Measurements from ENCODE around the gene TRPC4. TPM values are rescaled to one million over a fixed set of nuclear protein-coding genes. Genes with fewer than 3 reads are reported as not detected.
A peak's percentile ranks its signal among the peaks of the same experiment; 100 is the strongest.

TRPC4 gene
- total RNA-seq, 4 donors from 2014 or later, result 0.33 to 4.2 (median 0.46) TPM; not detected in 1

DNA sequence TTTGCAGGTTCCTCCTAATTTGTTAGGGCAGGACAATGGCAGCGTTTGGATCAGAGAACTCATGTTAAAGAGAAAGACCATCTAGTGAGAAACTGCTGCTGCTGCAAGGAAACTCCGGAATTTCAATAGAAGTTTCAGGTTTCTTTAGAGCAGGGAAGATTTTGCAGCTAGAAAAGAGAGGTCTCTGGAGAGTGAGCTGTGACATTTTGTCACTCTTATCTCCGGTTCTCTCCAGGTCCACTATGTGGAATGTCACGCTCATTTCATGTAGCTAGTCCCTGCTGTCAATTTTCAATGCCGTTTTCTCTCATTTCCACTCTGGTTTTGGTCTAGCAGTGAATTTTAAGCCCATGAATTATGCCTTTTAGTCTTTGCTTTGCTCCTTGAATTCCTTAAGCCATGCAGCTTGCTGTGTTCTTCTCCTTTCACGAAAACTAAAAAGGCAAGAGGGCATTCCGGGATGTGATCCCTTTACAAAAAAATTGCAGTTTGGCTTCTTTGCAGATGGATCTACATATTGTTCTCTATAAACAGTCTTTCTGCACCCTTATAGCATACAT, 224.3 kb downstream of the TRPC4 start:
- DNase-seq (ENCODE audit: extremely low spot score), result no peak
- intact Hi-C loops (cut with DNase I), result no loop called here
- Histone ChIP-seq H3K27ac (replicated peaks in 1 of 4) (no peak overlapping the region), H3K4me3 (no peak overlapping the region), H3K9me3 (no peaks in the 10 kb centered on the region), H3K36me3 (no peaks in the 10 kb centered on the region), H3K27me3 (peaks cover 0 to 5% (median 0%) of the 10 kb centered on the region in 4 donors), H3K4me1 (no peaks in the 10 kb centered on the region)
- no peak for TF ChIP-seq POLR2AphosphoS5 (IDR thresholded peaks at IDR 0.05)
- TF ChIP-seq POLR2A (IDR thresholded peaks at IDR 0.05; ENCODE audit: low read depth), result no peak
- no peak for TF ChIP-seq EP300 (IDR thresholded peaks at IDR 0.05)
- TF ChIP-seq, protein P1, sequence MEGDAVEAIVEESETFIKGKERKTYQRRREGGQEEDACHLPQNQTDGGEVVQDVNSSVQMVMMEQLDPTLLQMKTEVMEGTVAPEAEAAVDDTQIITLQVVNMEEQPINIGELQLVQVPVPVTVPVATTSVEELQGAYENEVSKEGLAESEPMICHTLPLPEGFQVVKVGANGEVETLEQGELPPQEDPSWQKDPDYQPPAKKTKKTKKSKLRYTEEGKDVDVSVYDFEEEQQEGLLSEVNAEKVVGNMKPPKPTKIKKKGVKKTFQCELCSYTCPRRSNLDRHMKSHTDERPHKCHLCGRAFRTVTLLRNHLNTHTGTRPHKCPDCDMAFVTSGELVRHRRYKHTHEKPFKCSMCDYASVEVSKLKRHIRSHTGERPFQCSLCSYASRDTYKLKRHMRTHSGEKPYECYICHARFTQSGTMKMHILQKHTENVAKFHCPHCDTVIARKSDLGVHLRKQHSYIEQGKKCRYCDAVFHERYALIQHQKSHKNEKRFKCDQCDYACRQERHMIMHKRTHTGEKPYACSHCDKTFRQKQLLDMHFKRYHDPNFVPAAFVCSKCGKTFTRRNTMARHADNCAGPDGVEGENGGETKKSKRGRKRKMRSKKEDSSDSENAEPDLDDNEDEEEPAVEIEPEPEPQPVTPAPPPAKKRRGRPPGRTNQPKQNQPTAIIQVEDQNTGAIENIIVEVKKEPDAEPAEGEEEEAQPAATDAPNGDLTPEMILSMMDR (IDR thresholded peaks at IDR 0.05), result no peak
- WGBS, result 55% methylated on average over 7 of the region's 7 CpGs

DNA sequence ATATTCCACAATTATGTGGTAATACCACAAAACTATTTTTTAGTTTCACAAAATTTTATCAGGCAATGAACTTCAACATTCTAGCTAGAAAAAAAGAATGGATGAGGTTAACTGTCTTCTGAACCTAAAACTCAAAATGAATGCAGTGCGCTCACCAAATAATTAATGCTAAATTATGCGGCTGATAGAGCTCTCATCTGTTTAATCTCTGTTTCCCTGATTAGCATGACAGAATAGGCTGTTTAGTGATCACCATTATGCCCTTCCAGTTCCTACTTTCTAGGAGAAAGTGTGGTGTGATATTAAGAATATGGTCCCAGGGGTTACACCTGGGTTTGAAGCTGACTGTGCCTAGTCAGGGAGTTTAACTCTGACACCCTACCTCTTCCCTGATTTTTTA, 228.2 kb downstream of the TRPC4 start:
- H3K36me3 ChIP-seq, result no peaks in the 10 kb centered on the region
- TF ChIP-seq POLR2A (IDR thresholded peaks at IDR 0.05; ENCODE audit: low read depth), result no peak
- TF ChIP-seq, protein P1 (IDR thresholded peaks at IDR 0.05), result no peak
- intact Hi-C loops (cut with DNase I), result no loop called here

DNA sequence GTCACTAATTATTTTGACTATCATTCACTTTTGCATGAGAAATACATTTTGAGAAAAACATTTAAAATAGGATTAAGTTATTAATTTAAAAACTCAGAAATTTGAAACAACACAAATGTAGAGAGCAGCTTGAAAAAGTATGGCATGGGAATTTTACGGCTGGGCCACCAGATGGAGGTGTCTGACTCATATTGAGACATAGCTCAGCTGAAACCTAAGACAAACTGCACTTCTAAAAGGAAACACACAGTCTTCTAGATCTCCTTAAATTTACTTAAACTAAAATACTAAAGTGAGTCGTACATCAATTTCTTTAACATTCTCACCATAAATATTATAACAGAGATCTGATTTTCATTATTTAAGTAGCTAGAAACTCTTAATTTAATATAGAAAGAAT, 229.1 kb downstream of the TRPC4 start:
- TF ChIP-seq, protein P1 (IDR thresholded peaks at IDR 0.05), result peak in 2 of 3 experiments; percentile 18 to 21
- no peak for TF ChIP-seq POLR2A (IDR thresholded peaks at IDR 0.05; ENCODE audit: low read depth)
- intact Hi-C loops (cut with DNase I), result no loop called here
- no peak overlapping the region for H3K4me3 ChIP-seq
- no peaks in the 10 kb centered on the region for H3K9me3 ChIP-seq
- DNase-seq (ENCODE audit: extremely low spot score), result no peak
- H3K4me1 ChIP-seq, result no peaks in the 10 kb centered on the region
- H3K27me3 ChIP-seq, result peaks cover 0 to 5% (median 0%) of the 10 kb centered on the region in 4 donors
- 12% methylated on average over 2 of the region's 2 CpGs for WGBS
- no peaks in the 10 kb centered on the region for H3K36me3 ChIP-seq
- H3K27ac ChIP-seq (replicated peaks in 1 of 4), result no peak overlapping the region

More for the DNA sequence above, 228.2 kb downstream of the TRPC4 start:
- H3K4me3 ChIP-seq, result no peak overlapping the region
- H3K27ac ChIP-seq (replicated peaks in 1 of 4), result no peak overlapping the region
- H3K27me3 ChIP-seq, result peaks cover 0 to 5% (median 0%) of the 10 kb centered on the region in 4 donors
- no peak for DNase-seq (ENCODE audit: extremely low spot score)
- no peaks in the 10 kb centered on the region for H3K9me3 ChIP-seq
- 95% methylated on average over 2 of the region's 2 CpGs for WGBS
- no peaks in the 10 kb centered on the region for H3K4me1 ChIP-seq

DNA sequence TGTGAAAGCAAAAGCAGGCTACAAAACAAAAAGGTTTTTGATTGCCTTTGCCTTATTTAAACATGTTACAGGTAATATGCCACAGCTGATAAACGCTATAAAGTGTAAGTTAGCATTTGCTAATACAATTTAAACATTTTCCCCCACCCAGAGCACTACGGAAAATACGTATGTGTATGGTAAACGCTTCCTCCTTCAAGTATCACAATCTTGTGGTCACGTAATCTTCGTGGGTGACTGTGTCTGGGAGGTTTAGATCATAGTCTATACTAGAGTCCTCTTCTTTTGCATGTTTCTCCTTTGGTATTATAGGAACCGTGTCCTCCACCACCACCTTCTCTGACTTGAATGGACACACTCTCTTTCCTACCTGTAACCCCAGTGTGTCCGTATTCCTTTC, 232.9 kb downstream of the TRPC4 start:
- Histone ChIP-seq H3K36me3 (no peaks in the 10 kb centered on the region), H3K4me1 (no peaks in the 10 kb centered on the region), H3K4me3 (no peak overlapping the region), H3K9me3 (no peaks in the 10 kb centered on the region), H3K27me3 (no peaks in the 10 kb centered on the region), H3K27ac (replicated peaks in 1 of 4) (no peak overlapping the region)
- 86% methylated on average over 8 of the region's 8 CpGs for WGBS
- no peak for DNase-seq (ENCODE audit: extremely low spot score)
- intact Hi-C loops (cut with DNase I), result no loop called here
- TF ChIP-seq POLR2AphosphoS5 (IDR thresholded peaks at IDR 0.05), result no peak
- TF ChIP-seq POLR2A (IDR thresholded peaks at IDR 0.05; ENCODE audit: low read depth), result no peak
- TF ChIP-seq, protein P1 (IDR thresholded peaks at IDR 0.05), result no peak
- TF ChIP-seq EP300 (IDR thresholded peaks at IDR 0.05), result no peak

DNA sequence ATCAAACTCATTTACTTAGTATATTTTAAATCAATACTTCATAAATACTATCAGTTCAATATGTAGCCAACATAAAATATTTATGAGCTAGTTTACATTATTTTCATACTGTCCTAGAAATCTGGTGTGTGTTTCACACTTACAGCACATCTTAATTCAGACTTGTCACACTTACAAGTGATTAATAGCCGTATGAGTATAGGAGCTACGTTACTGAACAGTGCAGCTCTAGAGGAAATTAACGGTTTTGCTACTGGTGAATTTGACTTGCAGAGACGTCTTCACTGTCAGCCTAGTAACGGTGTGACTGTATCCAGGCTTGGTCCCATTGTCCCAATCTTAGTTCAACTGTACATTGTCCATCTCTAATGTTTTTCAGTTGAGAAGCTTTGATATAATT, 237.3 kb downstream of the TRPC4 start:
- intact Hi-C loops (cut with DNase I), result no loop called here
- Histone ChIP-seq H3K27ac (replicated peaks in 1 of 4) (no peak overlapping the region), H3K9me3 (no peaks in the 10 kb centered on the region), H3K36me3 (no peaks in the 10 kb centered on the region), H3K4me3 (no peak overlapping the region), H3K27me3 (no peaks in the 10 kb centered on the region), H3K4me1 (no peaks in the 10 kb centered on the region)
- DNase-seq (ENCODE audit: extremely low spot score), result no peak
- 58% methylated on average over 5 of the region's 5 CpGs for WGBS
- no peak for TF ChIP-seq POLR2AphosphoS5 (IDR thresholded peaks at IDR 0.05)
- TF ChIP-seq, protein P1 (IDR thresholded peaks at IDR 0.05), result no peak
- no peak for TF ChIP-seq EP300 (IDR thresholded peaks at IDR 0.05)
- no peak for TF ChIP-seq POLR2A (IDR thresholded peaks at IDR 0.05; ENCODE audit: low read depth)

Measured in esophagus muscularis mucosa (tissue), 4 donors.